PC-9 (cell line): ENCODE results near the gene HOATZ. TPM values are rescaled to one million over a fixed set of nuclear protein-coding genes. Genes with fewer than 3 reads are reported as not detected.

Source experiments
- BruUV-seq: library from RNA; stranded (reverse); fragments of 400-500 nt; replicated peaks from 2 replicates; lab custom pipeline; 2021; lab: Mats Ljungman, UMichigan
- CTCF ChIA-PET: fragments of 300-600 bp; sonication (Branson Sonifier 250); formaldehyde crosslinking; loops from one replicate; lab custom pipeline; 2022; ENCODE audit warnings: antibody characterized with exemption; lab: Charles Lee
- POLR2A ChIA-PET: fragments of 300-600 bp; sonication (Branson Sonifier 250); formaldehyde crosslinking; loops from one replicate; lab custom pipeline; 2022; ENCODE audit warnings: antibody characterized with exemption; ENCODE audit not compliant: unreplicated experiment; lab: Charles Lee
- DNase-seq, 2 experiments: peaks; one replicate each; pipeline versions ENCODE4 v3.0.0 to v3.0.0-alpha.2; 2015 to 2022; ENCODE audit warnings: mixed read lengths in 1 of 2
- H2AFZ ChIP-seq: fragments of 200-600 bp; sonication (generic); 2 replicates; pipeline ENCODE4 v1.8.1; 2017; ENCODE audit warnings: antibody characterized with exemption
- H3F3A ChIP-seq: fragments of 200-600 bp; sonication (generic); 2 replicates; pipeline ENCODE4 v1.8.1; 2017; ENCODE audit warnings: antibody characterized with exemption, mild to moderate bottlenecking, low read depth; ENCODE audit not compliant: insufficient read depth
- H3K27ac ChIP-seq: fragments of 200-600 bp; sonication (generic); 2 replicates; pipeline ENCODE4 v1.6.1; 2016; ENCODE audit warnings: mixed run types
- H3K27me3 ChIP-seq: fragments of 200-600 bp; sonication (generic); 2 replicates; pipeline ENCODE4 v1.6.1; 2016; ENCODE audit warnings: low read depth, mixed run types; ENCODE audit not compliant: insufficient read depth
- H3K36me3 ChIP-seq: fragments of 200-600 bp; sonication (generic); 2 replicates; pipeline ENCODE4 v1.6.1; 2016; ENCODE audit warnings: low read depth, mixed run types
- H3K4me1 ChIP-seq: fragments of 200-600 bp; sonication (generic); replicated peaks from 2 replicates; pipeline ENCODE4 v1.6.1; 2016; ENCODE audit warnings: mixed run types; ENCODE audit not compliant: insufficient read depth
- H3K4me2 ChIP-seq: fragments of 200-600 bp; sonication (generic); 2 replicates; pipeline ENCODE4 v1.6.1; 2017; ENCODE audit warnings: mixed run types
- H3K4me3 ChIP-seq: fragments of 200-600 bp; sonication (generic); 2 replicates; pipeline ENCODE4 v1.6.1; 2016; ENCODE audit warnings: mixed run types
- H3K79me2 ChIP-seq: fragments of 200-600 bp; sonication (generic); 2 replicates; pipeline ENCODE4 v1.6.1; 2017; ENCODE audit warnings: low read depth, mixed run types
- H3K9me2 ChIP-seq: fragments of 200-600 bp; sonication (generic); 2 replicates; pipeline ENCODE4 v1.8.1; 2017; ENCODE audit warnings: mild to moderate bottlenecking; ENCODE audit not compliant: insufficient read depth
- H3K9me3 ChIP-seq: fragments of 200-600 bp; sonication (generic); 2 replicates; pipeline ENCODE4 v1.8.1; 2016; ENCODE audit warnings: low read depth; ENCODE audit not compliant: insufficient read depth
- H4K20me1 ChIP-seq: fragments of 200-600 bp; sonication (generic); 2 replicates; pipeline ENCODE4 v1.8.1; 2017; ENCODE audit not compliant: insufficient read depth
- EZH2 ChIP-seq: fragments of 200-600 bp; sonication (generic); IDR thresholded peaks from 2 replicates; pipeline ENCODE4 v1.8.0; 2017; ENCODE audit warnings: antibody characterized with exemption, low read depth
- intact Hi-C: fragments of 100-400 bp; cut with micrococcal nuclease; formaldehyde crosslinking; loops from one replicate; pipeline ENCODE4 v1.10.0; 2022; ENCODE audit not compliant: unreplicated experiment
- total RNA-seq: library from RNA; stranded (reverse); gene quantifications from 2 replicates; pipeline ENCODE4 v1.2.3, GENCODE V29; 2021
- TF ChIP-seq, protein P1 (sequence below): fragments of 200-600 bp; sonication (generic); conservative IDR thresholded peaks from 2 replicates; pipeline ENCODE4 v1.6.1; 2017; ENCODE audit warnings: mixed run types, antibody characterized with exemption, mild to moderate bottlenecking, moderate library complexity

HOATZ gene
- total RNA-seq, 1 experiment from 2014 or later: not detected

DNA sequence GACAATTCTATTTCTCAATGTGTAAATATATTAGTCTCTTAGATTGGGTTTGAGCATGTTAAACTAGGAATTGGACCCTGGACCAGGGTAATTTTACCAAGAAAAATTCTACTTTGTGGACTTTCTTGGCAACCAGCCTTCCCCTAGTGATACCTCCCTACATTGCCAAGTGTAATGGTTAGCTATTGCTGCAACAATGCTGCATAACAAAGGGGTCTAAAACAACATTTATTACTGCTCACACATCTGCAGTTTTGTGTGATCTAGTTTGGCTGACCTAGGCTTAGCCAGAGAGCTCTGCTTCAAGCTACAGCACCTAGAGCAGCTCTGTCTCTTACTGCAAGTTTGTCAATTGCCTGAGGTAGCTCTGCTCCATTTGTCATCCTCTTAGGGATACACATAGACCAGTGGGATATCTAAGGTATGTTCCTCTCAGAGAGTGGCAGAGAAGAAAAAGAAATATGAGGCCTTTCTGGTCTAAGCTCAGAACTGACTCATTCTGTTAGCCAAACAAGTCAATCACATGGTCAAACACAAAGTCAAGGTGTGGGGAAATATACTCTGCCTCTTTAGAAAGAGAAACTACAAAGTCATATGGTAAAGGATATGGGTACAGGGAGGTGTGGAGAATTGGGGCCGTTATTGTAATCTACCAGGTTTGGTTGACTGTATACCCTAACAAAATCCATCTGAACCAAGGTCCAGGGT is 24.0 kb downstream of the HOATZ start:
- no peaks in the 10 kb centered on the region for H3K36me3 ChIP-seq
- BruUV-seq: no TSS peak
- no peak overlapping the region for H3K4me3 ChIP-seq
- H3K4me2 ChIP-seq: peak overlapping the region; percentile 2; the same call in 1 of the 2 replicates
- no peaks in the 10 kb centered on the region for H3K79me2 ChIP-seq
- intact Hi-C loops: no loop called here
- CTCF ChIA-PET: interaction anchor here (0.6 kb wide), 1 partner anchor 321 kb away, joined by 3 read pairs; no protein-coding TSS in a partner anchor
- no peaks in the 10 kb centered on the region for H4K20me1 ChIP-seq
- peak overlapping the region; percentile 11; the same call in 1 of the 2 replicates for H3K27ac ChIP-seq
- POLR2A ChIA-PET: interaction anchor here (0.7 kb wide), 1 partner anchor 26 kb away, joined by 5 read pairs; no protein-coding TSS in a partner anchor
- peak in 1 of 2 experiments; percentile 89 for DNase-seq
- no peak overlapping the region for H2AFZ ChIP-seq
- no peaks in the 10 kb centered on the region for H3K27me3 ChIP-seq
- H3K4me1 ChIP-seq: peaks cover 22% of the 10 kb centered on the region
- TF ChIP-seq EZH2: no peak
- TF ChIP-seq, protein P1, sequence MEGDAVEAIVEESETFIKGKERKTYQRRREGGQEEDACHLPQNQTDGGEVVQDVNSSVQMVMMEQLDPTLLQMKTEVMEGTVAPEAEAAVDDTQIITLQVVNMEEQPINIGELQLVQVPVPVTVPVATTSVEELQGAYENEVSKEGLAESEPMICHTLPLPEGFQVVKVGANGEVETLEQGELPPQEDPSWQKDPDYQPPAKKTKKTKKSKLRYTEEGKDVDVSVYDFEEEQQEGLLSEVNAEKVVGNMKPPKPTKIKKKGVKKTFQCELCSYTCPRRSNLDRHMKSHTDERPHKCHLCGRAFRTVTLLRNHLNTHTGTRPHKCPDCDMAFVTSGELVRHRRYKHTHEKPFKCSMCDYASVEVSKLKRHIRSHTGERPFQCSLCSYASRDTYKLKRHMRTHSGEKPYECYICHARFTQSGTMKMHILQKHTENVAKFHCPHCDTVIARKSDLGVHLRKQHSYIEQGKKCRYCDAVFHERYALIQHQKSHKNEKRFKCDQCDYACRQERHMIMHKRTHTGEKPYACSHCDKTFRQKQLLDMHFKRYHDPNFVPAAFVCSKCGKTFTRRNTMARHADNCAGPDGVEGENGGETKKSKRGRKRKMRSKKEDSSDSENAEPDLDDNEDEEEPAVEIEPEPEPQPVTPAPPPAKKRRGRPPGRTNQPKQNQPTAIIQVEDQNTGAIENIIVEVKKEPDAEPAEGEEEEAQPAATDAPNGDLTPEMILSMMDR: no peak
- H3F3A ChIP-seq: peaks cover 12% of the 10 kb centered on the region; the same call in 1 of the 2 replicates
- no peaks in the 10 kb centered on the region for H3K9me2 ChIP-seq
- H3K9me3 ChIP-seq: peaks cover 6% of the 10 kb centered on the region; the same call in 1 of the 2 replicates

DNA sequence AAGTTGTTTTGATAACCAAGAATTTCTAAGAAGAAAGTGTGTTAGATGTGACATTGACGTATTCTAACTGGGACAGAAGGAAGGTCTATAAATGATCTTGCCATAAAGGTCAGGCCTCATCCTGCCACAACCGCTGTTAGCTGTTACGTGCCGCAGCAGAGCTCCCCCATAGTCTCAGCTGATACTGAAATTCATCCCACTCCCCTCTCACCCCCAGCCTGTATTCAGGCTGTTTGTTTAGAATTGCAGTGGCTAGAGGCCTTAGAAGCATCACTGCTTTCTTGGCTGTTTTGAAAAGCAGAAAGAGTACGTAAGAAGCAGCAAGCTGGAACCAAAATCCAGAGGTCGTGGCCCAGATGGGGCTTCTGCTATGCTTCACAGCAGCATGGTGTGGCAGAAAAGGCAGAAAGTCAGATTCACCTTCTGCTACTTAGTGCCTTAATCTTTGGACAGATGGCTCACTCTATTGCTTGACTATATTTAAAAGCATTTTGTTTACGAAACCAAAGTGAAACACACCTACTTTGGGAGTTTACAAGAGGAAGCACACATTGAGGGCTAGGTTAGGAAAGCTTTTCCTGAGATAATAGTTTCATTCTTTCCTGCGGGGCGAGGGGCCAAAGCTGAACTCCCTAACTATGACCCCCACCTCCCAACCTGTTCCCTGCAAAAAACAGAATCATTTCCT is 25.0 kb downstream of the HOATZ start:
- no peaks in the 10 kb centered on the region for H3K79me2 ChIP-seq
- peaks cover 22% of the 10 kb centered on the region for H3K4me1 ChIP-seq
- no peaks in the 10 kb centered on the region for H3K9me2 ChIP-seq
- no peaks in the 10 kb centered on the region for H3K27me3 ChIP-seq
- DNase-seq: no peak
- no peak overlapping the region for H3K4me3 ChIP-seq
- H3K36me3 ChIP-seq: no peaks in the 10 kb centered on the region
- H3K4me2 ChIP-seq: peak overlapping the region; percentile 81
- peaks cover 12% of the 10 kb centered on the region; the same call in 1 of the 2 replicates for H3F3A ChIP-seq
- peaks cover 6% of the 10 kb centered on the region; the same call in 1 of the 2 replicates for H3K9me3 ChIP-seq
- no peaks in the 10 kb centered on the region for H4K20me1 ChIP-seq
- intact Hi-C loops: loop anchor here (2.0 kb wide), 1 partner anchor 27 kb away; the partner anchor contains the start of gene BTG4
- ChIA-PET POLR2A (interaction anchor here (0.6 kb wide), 1 partner anchor 26 kb away, joined by 5 read pairs; no protein-coding TSS in a partner anchor), CTCF (interaction anchor here (0.5 kb wide), 1 partner anchor 257 kb away, joined by 10 read pairs; no protein-coding TSS in a partner anchor)
- no peak overlapping the region for H3K27ac ChIP-seq
- BruUV-seq: no TSS peak
- peak overlapping the region; percentile 85; the same call in 1 of the 2 replicates for H2AFZ ChIP-seq
- TF ChIP-seq, protein P1: no peak
- TF ChIP-seq EZH2: no peak
